Renal pelvis (tissue), 4 donors: ENCODE results near the gene PRR36. TPM values are rescaled to one million over a fixed set of nuclear protein-coding genes. Genes with fewer than 3 reads are reported as not detected.
"Not testable (repeated sequence)": the region's sequence is repeated elsewhere in the genome, so short reads cannot be mapped to it uniquely, and the experiment has no call there.

Source experiments
- DNase-seq: peaks from one replicate; pipeline ENCODE4 v3.0.0-alpha.2; 2013
- polyA plus RNA-seq, 3 donors: library from polyadenylated mRNA; unstranded; fragments of 120-200 nt; gene quantifications; one replicate each; pipeline ENCODE4 v1.2.1, GENCODE V29; 2013; ENCODE audit not compliant: insufficient read length in 3 of 3

Gene PRR36
- polyA plus RNA-seq, 3 donors = 9.0 to 10.1 (median 9.6) TPM

- DNase-seq = no peak
Observed at GRCh38 chr19:7900401-7900870, 26.2 kb upstream of the PRR36 start.

DNA sequence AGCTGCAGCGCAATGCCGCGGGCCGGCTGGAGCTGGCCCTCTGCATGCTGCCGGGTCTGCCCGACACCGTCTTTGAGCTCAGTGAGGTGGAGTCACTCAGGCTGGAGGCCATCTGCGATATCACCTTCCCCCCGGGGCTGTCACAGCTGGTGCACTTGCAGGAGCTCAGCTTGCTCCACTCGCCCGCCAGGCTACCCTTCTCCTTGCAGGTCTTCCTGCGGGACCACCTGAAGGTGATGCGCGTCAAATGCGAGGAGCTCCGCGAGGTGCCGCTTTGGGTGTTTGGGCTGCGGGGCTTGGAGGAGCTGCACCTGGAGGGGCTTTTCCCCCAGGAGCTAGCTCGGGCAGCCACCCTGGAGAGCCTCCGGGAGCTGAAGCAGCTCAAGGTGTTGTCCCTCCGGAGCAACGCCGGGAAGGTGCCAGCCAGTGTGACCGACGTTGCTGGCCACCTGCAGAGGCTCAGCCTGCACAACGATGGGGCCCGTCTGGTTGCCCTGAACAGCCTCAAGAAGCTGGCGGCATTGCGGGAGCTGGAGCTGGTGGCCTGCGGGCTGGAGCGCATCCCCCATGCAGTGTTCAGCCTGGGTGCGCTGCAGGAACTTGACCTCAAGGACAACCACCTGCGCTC, 25.7 kb upstream of the PRR36 start:
- no peak for DNase-seq

DNA sequence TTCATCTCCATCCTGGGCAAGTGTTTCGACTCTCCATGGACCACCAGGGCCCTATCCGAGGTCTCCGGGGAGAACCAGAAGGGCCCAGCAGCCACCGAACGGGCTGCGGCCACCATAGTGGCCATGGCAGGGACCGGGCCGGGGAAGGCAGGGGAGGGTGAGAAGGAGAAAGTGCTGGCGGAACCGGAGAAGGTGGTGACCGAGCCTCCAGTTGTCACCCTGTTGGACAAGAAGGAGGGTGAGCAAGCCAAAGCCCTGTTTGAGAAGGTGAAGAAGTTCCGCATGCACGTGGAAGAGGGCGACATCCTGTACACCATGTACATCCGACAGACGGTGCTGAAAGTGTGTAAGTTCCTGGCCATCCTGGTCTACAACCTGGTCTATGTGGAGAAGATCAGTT, 24.8 kb upstream of the PRR36 start:
- DNase-seq = no peak

- DNase-seq = no peak
Observed at GRCh38 chr19:7897292-7897691, 23.1 kb upstream of the PRR36 start.

DNA sequence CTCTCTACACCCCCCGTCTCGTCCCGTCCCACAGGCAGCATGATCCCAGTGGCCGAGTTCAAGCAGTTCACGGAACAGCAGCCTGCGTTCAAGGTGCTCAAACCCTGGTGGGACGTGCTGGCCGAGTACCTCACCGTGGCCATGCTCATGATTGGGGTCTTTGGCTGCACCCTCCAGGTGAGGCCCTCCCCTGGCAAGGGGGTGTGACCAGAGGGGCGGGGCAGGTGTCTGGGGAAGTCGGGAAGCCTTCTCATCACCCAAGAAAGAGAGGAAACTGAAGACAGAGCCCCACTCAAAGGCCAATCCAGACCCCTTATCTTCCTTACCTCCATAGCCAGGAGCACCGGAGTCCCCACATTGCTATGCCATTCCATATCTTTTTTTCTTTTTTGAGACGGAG, 21.4 kb upstream of the PRR36 start:
- no peak for DNase-seq

DNA sequence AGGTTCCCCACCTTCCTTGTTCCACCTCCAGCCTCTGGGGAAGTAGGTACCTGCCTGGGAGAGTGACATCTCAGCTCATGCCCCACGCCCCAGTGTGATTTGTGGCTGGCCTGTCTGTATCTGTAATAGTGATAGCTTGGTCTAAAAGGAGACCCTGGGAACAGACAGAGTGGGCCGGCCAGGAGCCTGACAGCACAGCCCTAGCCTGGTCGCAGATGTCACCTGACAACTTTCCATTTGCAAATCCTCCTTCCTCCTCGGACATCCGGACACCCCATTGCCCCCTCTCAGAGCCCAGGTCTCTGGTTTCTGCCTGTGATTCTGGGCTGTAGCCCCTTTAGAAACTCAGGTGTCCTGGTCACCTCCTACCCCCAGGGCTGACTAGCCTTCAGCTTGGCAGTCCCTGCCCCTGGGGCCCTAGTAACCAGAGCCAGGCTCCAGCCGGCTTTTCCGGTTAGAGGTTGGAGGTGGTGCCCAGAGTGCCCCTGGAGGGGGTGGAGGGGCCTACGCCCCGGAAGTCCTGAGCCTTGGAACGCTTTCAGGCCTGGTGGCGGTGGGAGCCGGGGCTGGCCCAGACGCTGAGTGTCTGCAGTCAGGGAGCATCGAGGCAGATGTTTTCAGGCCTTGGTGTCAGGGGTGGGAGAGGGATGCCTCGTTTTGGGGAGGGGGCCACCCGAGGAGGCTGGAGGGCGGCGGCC, 20.6 kb upstream of the PRR36 start:
- peak; percentile 23 for DNase-seq

GRCh38 chr19:7893362-7894101, 19.3 kb upstream of the PRR36 start:
- not testable (repeated sequence) for DNase-seq

DNA sequence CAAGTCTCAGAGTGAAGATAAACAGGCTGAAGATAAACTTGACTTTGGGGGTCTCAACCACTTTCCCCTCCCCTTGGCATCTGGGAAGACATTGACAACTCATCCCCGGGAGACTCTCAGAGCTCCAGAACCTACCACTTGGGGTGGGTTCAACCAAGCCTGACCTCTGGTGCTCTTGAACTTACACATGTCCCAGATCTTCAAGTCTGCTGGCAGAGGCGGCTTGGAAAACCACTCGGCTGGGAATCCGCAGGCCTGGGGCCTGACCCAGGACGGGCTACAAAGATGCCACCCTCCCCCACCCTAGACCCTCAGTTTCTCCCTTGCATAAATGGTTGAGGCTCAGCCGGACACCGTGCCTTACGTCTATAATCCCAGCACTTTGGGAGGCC, 14.6 kb upstream of the PRR36 start:
- DNase-seq = no peak

DNA sequence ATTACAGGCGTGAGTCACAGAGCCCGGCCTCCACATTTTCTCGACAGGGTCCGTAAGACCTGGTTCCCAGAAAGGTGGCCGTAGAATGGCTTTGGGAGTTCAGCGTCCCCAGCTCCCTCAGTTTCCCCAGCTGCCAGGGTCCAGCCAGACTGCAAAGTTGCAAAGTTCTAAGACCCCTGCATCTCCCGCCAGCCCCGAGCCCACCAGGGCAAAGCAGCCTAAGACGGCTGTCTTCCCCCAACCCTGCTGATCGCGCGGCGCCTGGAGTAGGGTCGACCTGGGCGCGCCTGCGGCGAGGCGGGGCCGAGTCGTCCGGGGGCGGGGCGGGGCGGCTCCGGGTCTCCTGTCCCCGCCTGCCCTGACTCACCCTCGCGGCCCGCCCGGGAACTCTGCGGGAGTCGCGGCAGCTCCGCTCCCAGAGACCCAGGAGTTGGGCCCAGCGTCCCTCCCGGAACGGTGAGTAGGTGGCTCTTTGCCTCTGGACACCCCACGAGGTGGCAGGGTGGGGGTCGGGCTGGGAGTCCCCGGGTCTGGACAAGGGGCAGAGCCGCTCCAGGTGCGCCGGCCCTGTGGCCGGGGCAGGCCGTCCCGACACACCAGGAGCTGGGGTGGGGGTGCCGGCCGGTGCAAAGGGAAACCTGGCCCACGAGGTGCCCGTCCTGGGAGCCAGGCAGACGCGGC, 14.1 kb upstream of the PRR36 start, which contains the start of gene LRRC8E:
TSS of gene LRRC8E (plus strand) at position 366 of the 681 bp plus-strand sequence. CDS start 7,094 bp downstream, outside the sequence.
- peak; percentile 42 for DNase-seq

DNA sequence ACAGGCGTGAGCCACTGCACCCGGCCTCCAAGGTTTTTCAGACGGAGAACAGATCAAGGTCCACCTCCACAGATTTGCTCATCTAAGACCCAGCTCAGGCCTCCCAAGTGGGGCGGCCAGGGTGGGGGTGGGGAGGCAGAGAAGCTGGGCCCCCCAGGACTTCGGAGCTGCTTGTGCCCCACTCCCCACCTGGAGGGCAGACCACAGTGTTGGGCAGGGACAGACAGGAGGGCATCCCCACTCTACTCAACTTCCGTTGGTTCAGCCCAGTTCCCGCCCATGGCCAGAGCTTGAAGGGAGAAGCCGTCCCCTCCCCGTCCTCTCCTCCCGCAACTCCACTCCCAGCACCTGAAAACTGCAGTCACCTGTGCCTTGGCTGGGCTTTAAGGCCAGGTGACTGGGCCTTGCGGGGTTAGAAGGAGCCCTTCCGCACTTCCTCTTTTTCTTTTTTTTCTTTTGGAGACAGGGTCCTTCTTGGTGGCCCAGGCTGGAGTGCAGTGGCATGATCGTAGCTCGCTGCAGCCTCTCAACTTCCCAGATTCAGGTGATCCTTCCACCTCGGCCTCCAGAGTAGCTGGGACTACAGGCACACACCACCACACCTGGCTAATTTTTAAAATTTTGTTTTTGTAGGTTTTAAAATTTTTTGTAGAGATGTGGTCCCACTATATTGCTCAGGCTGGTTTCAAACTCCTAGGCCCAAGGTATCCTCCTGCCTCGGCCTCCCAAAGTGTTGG, 13.4 kb upstream of the PRR36 start:
- no peak for DNase-seq

DNA sequence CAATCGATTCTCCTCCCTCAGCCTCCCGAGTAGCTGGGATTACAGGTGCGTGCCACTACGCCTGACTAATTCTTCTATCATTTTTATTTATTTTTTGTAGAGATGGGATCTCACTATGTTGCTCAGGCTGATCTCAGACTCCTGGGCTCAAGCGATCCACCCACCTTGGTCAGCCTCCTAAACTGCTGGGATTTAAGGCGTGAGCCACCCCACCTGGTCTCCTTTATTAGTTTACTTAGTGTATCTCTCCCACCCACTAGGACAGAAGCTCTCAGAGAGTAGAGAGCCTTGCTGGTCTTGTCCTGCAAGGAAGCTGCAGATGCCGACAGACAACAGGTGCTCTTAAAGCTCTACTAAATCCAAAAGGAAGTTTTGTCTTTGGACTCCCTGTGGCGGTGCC, 11.6 kb upstream of the PRR36 start:
- no peak for DNase-seq

GRCh38 chr19:7883796-7884570, 9.8 kb upstream of the PRR36 start:
- DNase-seq = no peak

DNA sequence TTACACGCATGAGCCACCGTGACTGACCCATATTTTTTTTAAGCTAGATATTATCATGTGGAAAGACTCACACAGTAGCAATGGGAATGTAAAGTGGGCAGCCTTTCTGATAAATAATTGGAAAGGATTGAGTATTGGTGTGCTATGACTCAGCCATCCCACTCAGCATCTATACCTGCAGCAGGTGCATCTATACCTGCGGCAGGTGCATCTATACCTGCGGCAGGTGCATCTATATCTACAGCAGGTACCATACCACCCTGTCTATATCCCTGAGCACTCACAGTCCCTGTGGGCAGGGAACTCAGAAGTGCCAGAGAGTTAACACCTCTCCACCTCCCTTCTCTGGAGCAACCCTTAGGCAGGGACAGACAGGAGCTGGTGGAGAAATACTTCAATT, 8.9 kb upstream of the PRR36 start:
- no peak for DNase-seq

DNA sequence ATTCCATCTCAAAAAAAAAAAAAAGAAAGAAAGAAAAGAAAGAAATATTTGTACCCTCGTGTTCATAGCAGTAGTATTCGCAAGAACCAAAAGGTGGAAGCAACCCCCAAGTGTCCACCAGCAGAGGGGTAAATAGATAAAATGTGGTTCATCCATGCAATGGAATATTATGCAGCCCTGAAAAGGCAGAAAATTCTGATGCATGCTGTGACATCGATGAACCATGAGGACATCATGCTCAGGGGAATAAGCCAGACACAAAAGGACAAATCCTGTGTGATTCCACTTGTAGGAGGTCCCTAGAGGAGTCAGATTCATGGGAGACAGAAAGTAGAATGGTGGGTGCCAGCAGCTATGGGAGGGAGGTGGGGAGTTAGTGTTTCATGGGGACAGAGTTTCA, 7.7 kb upstream of the PRR36 start:
- DNase-seq = no peak

DNA sequence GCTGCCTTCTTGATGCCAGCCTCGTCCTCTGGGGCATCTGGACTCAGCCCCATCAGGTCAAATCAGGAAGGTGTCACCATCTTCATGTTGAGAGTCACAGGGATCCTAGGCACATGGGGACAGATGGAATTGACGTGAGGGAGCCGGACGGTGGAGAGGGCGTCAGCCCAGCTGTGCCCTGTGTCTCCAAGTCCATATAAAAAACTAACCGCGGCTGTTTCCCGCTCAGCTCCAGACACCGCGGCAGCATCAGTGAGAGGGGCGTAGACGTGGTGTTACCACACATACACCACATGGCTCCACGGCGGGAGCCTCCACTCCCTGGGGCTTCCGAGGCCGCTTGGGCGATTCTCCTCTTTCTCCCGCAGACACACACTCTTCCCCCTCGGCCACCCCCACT, 5.6 kb upstream of the PRR36 start:
- DNase-seq = no peak

DNA sequence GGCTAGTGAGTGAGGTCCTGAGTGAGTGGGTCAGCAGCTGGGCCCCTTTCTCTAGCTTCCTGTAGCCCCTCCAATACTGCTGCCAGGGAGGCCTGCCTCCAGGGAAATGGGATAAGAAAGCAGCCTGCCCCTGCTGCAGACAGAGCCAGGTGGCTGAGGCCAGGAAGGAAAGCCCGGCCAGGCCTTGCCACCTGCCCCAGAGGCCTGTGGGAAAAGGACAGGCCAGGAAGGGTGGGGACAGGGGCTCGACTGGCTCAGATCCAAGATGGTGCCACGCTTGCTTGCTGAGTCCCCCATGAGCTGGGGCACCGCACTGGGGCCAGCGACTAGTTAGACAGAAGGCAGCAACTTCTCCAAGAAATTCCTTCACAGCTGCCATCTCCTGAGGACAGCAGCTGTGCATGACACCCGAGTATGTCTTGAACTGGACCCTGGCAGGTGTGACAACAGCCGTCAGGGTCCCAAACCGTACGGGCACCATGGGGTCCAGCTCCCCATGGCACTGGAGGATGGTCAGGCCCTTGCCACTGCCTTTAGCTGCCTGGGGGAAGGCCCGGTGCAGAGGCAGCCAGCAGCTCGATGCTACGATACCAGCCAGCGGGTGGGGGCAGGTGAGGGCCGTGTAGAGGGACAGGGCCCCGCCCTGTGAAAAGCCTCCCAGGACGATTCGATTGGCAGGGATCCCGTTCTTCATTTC, 5.1 kb upstream of the PRR36 start:
- no peak for DNase-seq

DNA sequence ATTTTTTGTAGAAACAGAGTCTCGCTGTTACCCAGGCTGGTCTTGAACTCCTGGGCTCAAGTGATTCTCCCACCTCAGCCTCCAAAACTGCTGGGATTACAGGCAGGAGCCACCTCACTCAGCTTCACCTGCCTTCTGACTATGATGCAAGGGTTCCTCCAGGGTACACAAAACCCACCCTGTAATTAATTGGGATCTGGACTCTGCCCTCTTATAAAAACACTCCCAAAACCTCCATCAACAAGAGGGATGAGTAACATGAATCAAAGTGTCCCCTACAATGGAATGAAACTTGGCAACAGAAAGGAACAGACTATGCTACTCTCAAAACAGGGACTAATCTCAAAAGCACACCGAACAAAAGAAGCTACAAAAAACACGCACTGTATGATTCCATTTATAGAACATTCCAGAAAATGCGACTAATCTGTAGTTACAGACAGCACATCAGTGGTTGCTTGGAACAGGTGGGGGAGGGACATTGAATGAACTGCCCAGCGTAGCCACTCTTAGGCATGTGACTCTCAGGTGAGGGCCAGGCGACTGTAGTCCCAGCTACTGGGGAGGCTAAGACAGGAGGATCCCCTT, 3.2 kb upstream of the PRR36 start:
- DNase-seq = no peak

DNA sequence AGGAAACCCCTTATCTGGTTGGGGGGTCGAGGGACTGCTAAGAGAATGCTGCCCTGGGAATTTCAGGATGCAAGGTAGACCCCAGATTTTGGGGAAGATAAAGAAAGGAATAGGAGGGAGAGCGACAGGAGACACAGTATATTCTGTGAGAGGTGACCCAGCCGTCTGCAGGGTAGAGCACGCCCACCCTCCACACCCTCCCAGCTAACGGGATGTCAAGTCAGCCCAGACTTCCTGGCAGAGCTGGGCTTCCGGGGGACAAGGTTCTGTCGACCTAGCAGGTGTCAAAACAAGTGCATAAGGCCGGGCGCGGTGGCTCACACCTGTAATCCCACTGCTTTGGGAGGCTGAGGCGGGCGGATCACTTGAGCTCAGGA, 695 bp upstream of the PRR36 start:
- DNase-seq = no peak

GRCh38 chr19:7873304-7874075, 700 bp downstream of the PRR36 start:
- no peak for DNase-seq
